Liver (tissue), 9 donors: ENCODE data around the gene YPEL2. TPM values are rescaled to one million over a fixed set of nuclear protein-coding genes. Genes with fewer than 3 reads are reported as not detected.
"Not testable (repeated sequence)": the region's sequence is repeated elsewhere in the genome, so short reads cannot be mapped to it uniquely, and the experiment has no call there.

Experiments
- DNase-seq: peaks from one replicate; pipeline ENCODE4 v3.0.0-alpha.2; 2017; ENCODE audit warnings: low spot score
- H3K27ac ChIP-seq, 2 donors: one replicate each; pipeline ENCODE4 v1.7.0; 2013; ENCODE audit warnings: inconsistent platforms in 2 of 2, low read length in 2 of 2, control low read depth in 1 of 2, low read depth in 1 of 2, mild to moderate bottlenecking in 1 of 2
- H3K27me3 ChIP-seq, 4 donors: one replicate each; pipeline versions ENCODE4 v1.6.1 to v1.7.0; 2013; ENCODE audit warnings: low read length in 3 of 4, inconsistent platforms in 1 of 4, mild to moderate bottlenecking in 1 of 4, moderate library complexity in 1 of 4; ENCODE audit not compliant: control insufficient read depth in 4 of 4, insufficient read depth in 4 of 4
- H3K36me3 ChIP-seq, 4 donors: one replicate each; pipeline versions ENCODE4 v1.6.1 to v1.7.0; 2013; ENCODE audit warnings: low read length in 3 of 4, mild to moderate bottlenecking in 3 of 4, low read depth in 1 of 4, moderate library complexity in 1 of 4; ENCODE audit not compliant: control insufficient read depth in 4 of 4, insufficient read depth in 3 of 4
- H3K4me1 ChIP-seq, 4 donors: one replicate each; pipeline versions ENCODE4 v1.6.1 to v1.7.0; 2013; ENCODE audit warnings: low read length in 3 of 4, mild to moderate bottlenecking in 3 of 4, moderate library complexity in 1 of 4; ENCODE audit not compliant: control insufficient read depth in 4 of 4, insufficient read depth in 4 of 4
- H3K4me3 ChIP-seq, 3 donors: one replicate each; pipeline versions ENCODE4 v1.6.1 to v1.7.0; 2013; ENCODE audit warnings: low read length in 3 of 3, control low read depth in 1 of 3, low read depth in 1 of 3, mild to moderate bottlenecking in 1 of 3
- H3K9ac ChIP-seq, 2 donors: one replicate each; pipeline ENCODE4 v1.7.0; 2013; ENCODE audit warnings: low read length in 2 of 2, mild to moderate bottlenecking in 2 of 2, moderate library complexity in 2 of 2, control low read depth in 1 of 2, low read depth in 1 of 2
- H3K9me3 ChIP-seq, 4 donors: one replicate each; pipeline versions ENCODE4 v1.6.1 to v1.7.0; 2013; ENCODE audit warnings: low read length in 3 of 4; ENCODE audit not compliant: control insufficient read depth in 4 of 4
- EGR1 ChIP-seq, 2 donors: IDR thresholded peaks; 2 replicates each; pipeline ENCODE4 v1.6.1; 2016 to 2018; ENCODE audit warnings: antibody characterized with exemption in 2 of 2, low read depth in 2 of 2
- FOXA1 ChIP-seq: IDR thresholded peaks from 2 replicates; pipeline ENCODE4 v1.6.1; 2016; ENCODE audit warnings: antibody characterized with exemption
- FOXA2 ChIP-seq: IDR thresholded peaks from 2 replicates; pipeline ENCODE4 v1.6.1; 2016; ENCODE audit warnings: antibody characterized with exemption
- HNF4A ChIP-seq, 2 donors: conservative IDR thresholded peaks; 2 replicates each; pipeline ENCODE4 v1.6.1; 2016; ENCODE audit warnings: antibody characterized with exemption in 2 of 2, mild to moderate bottlenecking in 2 of 2
- JUND ChIP-seq, 2 donors: IDR thresholded peaks; 2 replicates each; pipeline ENCODE4 v1.6.1; 2016; ENCODE audit warnings: antibody characterized with exemption in 2 of 2
- MAX ChIP-seq: IDR thresholded peaks from 2 replicates; pipeline ENCODE4 v1.6.1; 2016; ENCODE audit warnings: antibody characterized with exemption
- NR2F2 ChIP-seq: IDR thresholded peaks from 2 replicates; pipeline ENCODE4 v1.6.1; 2016; ENCODE audit warnings: antibody characterized with exemption
- RAD21 ChIP-seq, 2 donors: IDR thresholded peaks; 2 replicates each; pipeline ENCODE4 v1.6.1; 2016; ENCODE audit warnings: antibody characterized with exemption in 2 of 2, mild to moderate bottlenecking in 2 of 2
- RXRA ChIP-seq, 2 donors: IDR thresholded peaks; 2 replicates each; pipeline ENCODE4 v1.6.1; 2017 to 2018; ENCODE audit warnings: antibody characterized with exemption in 2 of 2, mild to moderate bottlenecking in 1 of 2
- SP1 ChIP-seq: IDR thresholded peaks from 2 replicates; pipeline ENCODE4 v1.6.1; 2018; ENCODE audit warnings: antibody characterized with exemption, mild to moderate bottlenecking
- TAF1 ChIP-seq: conservative IDR thresholded peaks from 2 replicates; pipeline ENCODE4 v1.6.1; 2016; ENCODE audit warnings: antibody characterized with exemption, mild to moderate bottlenecking
- WGBS: extraction: QIAGEN DNeasy Blood & Tissue Kit; methylation state at CpG from one replicate; pipeline ENCODE4 v1.1.7; 2013; 5-methylcytosine and 5-hydroxymethylcytosine counted together
- polyA plus RNA-seq, 2 donors: library from polyadenylated mRNA; stranded (reverse) in 1 of 2; unstranded in 1 of 2; fragments of 200-250 nt in 1 of 2; fragments of >200 nt in 1 of 2; fragmentation: Nextera tagmentation in 1 of 2; extraction: Ambion mirVana in 1 of 2; gene quantifications; one replicate each; pipeline versions ENCODE4 v1.2.1 to v1.2.3, GENCODE V29; 2013 to 2015
- total RNA-seq, 2 donors: library from RNA; depleted of rRNA; stranded (reverse); fragments of >200 nt; gene quantifications; one replicate each; pipeline ENCODE4 v1.2.3, GENCODE V29; 2014
- TF ChIP-seq, protein P1 (sequence below): fragments of 150-350 bp; IDR thresholded peaks from 2 replicates; pipeline ENCODE4 v1.5.1; 2017; ENCODE audit warnings: improper control_type of control experiment, low read depth, low read length; ENCODE audit not compliant: missing input control
- TF ChIP-seq, protein P2 (sequence below): IDR thresholded peaks from 2 replicates; pipeline ENCODE4 v1.6.1; 2016; ENCODE audit warnings: antibody characterized with exemption
- TF ChIP-seq, protein P3 (sequence below): IDR thresholded peaks from 2 replicates; pipeline ENCODE4 v1.6.1; 2016; ENCODE audit warnings: antibody characterized with exemption
- donor health status: healthy.
- donor health status: healthy.
- donor health status: healthy.
- donor health status: healthy.
- donor health status: healthy.

Gene YPEL2
- total and polyA plus RNA-seq, 4 donors, result 4.2 to 23.8 (median 11.3) TPM

DNA sequence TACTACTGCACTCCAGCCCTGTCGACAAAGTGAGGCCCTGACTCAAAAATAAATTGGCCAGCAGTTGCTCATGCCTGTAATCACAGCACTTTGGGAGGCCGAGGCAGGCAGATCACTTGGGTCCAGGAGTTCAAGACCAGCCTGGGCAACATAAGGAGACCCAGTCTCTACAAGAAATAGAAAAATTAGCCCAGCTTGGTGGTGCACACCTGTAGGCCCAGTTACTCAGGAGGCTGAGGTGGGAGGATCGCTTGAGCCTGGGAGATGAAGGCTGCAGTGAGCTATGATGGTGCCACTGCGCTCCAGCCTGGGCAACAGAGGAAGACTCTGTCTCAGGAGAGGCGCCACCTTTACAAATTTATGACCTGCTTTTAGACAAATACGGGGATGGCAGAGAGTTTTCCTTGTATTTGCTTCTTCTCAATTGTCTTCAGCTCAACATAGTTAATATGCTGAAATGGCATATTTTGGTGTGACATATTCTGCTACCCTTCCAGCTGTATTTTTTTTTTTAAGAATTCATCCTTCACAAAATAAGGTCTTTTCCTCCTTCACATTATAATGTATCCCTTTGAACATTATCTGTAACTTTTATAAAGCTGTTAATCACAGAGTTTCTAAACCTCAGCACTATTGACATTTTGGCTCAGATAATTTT, 21.1 kb upstream of the YPEL2 start:
- Histone ChIP-seq H3K9me3 (no peaks in the 10 kb centered on the region), H3K9ac (no peak overlapping the region), H3K4me1 (peaks cover 0 to 2% (median 0%) of the 10 kb centered on the region in 4 donors), H3K36me3 (no peaks in the 10 kb centered on the region), H3K4me3 (no peak overlapping the region), H3K27me3 (no peaks in the 10 kb centered on the region), H3K27ac (no peak overlapping the region)
- WGBS, result 76% methylated on average over 6 of the region's 6 CpGs
- no peak for DNase-seq
- no peak for TF ChIP-seq TAF1

- Histone ChIP-seq H3K9me3 (no peaks in the 10 kb centered on the region), H3K4me1 (peaks cover 0 to 2% (median 0%) of the 10 kb centered on the region in 4 donors), H3K27me3 (no peaks in the 10 kb centered on the region), H3K27ac (no peak overlapping the region), H3K9ac (no peak overlapping the region), H3K4me3 (no peak overlapping the region), H3K36me3 (no peaks in the 10 kb centered on the region)
- no peak for DNase-seq
- under 1% methylated on average over 5 of the region's 5 CpGs for WGBS
- TF ChIP-seq RXRA (IDR thresholded peaks at IDR 0.05) (no peak), RAD21 (IDR thresholded peaks at IDR 0.05) (peak; percentile 98), MAX (no peak), TAF1 (no peak), SP1 (no peak), HNF4A (conservative IDR thresholded peaks at IDR 0.05) (no peak), NR2F2 (no peak), JUND (IDR thresholded peaks at IDR 0.05) (no peak), EGR1 (IDR thresholded peaks at IDR 0.05; ENCODE audit: low read depth in 2 of 2) (no peak), FOXA2 (no peak), FOXA1 (no peak)
- TF ChIP-seq, protein P1, sequence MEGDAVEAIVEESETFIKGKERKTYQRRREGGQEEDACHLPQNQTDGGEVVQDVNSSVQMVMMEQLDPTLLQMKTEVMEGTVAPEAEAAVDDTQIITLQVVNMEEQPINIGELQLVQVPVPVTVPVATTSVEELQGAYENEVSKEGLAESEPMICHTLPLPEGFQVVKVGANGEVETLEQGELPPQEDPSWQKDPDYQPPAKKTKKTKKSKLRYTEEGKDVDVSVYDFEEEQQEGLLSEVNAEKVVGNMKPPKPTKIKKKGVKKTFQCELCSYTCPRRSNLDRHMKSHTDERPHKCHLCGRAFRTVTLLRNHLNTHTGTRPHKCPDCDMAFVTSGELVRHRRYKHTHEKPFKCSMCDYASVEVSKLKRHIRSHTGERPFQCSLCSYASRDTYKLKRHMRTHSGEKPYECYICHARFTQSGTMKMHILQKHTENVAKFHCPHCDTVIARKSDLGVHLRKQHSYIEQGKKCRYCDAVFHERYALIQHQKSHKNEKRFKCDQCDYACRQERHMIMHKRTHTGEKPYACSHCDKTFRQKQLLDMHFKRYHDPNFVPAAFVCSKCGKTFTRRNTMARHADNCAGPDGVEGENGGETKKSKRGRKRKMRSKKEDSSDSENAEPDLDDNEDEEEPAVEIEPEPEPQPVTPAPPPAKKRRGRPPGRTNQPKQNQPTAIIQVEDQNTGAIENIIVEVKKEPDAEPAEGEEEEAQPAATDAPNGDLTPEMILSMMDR, result peak; percentile 96
- TF ChIP-seq, protein P2, sequence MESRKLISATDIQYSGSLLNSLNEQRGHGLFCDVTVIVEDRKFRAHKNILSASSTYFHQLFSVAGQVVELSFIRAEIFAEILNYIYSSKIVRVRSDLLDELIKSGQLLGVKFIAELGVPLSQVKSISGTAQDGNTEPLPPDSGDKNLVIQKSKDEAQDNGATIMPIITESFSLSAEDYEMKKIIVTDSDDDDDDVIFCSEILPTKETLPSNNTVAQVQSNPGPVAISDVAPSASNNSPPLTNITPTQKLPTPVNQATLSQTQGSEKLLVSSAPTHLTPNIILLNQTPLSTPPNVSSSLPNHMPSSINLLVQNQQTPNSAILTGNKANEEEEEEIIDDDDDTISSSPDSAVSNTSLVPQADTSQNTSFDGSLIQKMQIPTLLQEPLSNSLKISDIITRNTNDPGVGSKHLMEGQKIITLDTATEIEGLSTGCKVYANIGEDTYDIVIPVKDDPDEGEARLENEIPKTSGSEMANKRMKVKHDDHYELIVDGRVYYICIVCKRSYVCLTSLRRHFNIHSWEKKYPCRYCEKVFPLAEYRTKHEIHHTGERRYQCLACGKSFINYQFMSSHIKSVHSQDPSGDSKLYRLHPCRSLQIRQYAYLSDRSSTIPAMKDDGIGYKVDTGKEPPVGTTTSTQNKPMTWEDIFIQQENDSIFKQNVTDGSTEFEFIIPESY, result no peak
- TF ChIP-seq, protein P3, sequence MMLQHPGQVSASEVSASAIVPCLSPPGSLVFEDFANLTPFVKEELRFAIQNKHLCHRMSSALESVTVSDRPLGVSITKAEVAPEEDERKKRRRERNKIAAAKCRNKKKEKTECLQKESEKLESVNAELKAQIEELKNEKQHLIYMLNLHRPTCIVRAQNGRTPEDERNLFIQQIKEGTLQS, result no peak
Measured at GRCh38 chr17:59311051-59311468, 20.4 kb upstream of the YPEL2 start.

- 89% methylated on average over 7 of the region's 7 CpGs for WGBS
- not testable (repeated sequence) for H3K9ac ChIP-seq, H3K36me3 ChIP-seq, H3K4me3 ChIP-seq, DNase-seq, H3K27ac ChIP-seq, H3K27me3 ChIP-seq, H3K9me3 ChIP-seq, H3K4me1 ChIP-seq
Measured at GRCh38 chr17:59311521-59311920, 19.9 kb upstream of the YPEL2 start.
